Limb (tissue), 2 donors: ENCODE data around the gene SHANK1.

Experiments used
- DNase-seq, 2 donors: peaks; one replicate each; pipeline ENCODE4 v3.0.0-alpha.2; 2016; ENCODE audit errors: extremely low spot score in 2 of 2

Gene SHANK1

DNA sequence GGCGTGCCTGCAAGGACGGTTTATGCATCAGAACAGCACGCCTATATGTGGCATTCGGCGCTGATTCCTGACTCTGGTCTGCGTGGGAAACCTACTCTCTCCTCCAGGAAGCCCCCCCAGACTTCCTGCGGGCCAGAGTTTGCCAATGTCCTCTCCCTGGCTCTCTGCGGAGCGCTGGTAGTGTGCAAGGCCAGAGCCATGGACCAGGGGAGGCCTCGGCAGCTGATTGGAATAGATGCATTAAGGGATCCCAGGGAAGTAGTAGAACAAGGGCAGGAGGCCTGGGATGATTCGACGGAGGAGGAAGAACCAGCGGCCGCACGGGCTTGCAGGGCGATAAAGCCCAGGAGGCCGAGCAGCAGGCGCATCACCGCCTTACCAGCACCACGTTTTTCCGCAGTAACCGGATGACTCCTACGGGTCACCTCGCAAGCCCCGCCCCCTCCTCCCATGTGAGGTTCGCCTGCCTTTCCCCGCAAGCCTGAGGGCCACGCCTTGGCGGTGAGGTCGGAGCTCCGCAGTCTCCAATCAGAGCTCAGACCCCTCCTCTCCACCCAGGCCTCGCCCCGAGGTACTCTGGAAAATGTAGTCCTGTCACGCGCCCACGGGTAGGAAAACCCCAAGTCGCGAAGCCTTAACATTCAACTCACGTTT lies 8.6 kb upstream of the SHANK1 start:
- DNase-seq = peak in 1 of 2 donors; percentile 89

DNA sequence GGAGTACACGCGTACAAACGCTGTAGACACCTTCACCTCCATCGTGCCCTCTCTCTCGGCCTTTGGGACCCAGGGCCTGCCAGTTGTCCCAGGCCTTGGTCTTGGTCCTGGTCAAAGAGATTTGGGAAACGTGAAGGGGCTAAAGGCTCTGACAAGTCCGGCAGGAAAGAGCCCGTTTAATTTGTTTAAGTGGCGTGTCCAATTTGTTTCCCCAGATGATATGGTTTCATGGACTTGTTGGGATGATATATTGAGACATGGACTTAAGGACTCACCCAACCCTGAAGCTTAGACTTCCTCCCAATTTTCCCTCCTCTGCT lies 6.3 kb upstream of the SHANK1 start:
- DNase-seq = no peak

DNA sequence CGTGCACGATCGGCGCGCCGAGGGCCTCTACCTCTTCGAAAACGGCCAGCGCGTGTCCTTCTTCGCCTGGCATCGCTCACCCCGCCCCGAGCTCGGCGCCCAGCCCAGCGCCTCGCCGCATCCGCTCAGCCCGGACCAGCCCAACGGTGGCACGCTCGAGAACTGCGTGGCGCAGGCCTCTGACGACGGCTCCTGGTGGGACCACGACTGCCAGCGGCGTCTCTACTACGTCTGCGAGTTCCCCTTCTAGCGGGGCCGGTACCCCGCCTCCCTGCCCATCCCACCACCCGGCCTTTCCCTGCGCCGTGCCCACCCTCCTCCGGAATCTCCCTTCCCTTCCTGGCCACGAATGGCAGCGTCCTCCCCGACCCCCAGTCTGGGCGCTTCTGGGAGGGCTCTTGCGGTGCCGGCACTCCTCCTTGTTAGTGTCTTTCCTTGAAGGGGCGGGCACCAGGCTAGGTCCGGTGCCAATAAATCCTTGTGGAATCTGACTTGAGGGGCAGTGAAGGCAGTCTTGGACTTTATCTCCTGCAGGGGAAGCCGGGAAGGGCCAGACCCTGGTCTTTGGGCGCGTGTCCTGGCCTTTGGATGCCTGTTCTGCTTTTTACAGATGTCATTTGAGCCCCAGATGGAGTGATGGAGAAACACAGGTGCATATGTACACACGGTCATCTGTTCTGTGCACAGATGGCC lies 5.8 kb upstream of the SHANK1 start:
- no peak for DNase-seq

DNA sequence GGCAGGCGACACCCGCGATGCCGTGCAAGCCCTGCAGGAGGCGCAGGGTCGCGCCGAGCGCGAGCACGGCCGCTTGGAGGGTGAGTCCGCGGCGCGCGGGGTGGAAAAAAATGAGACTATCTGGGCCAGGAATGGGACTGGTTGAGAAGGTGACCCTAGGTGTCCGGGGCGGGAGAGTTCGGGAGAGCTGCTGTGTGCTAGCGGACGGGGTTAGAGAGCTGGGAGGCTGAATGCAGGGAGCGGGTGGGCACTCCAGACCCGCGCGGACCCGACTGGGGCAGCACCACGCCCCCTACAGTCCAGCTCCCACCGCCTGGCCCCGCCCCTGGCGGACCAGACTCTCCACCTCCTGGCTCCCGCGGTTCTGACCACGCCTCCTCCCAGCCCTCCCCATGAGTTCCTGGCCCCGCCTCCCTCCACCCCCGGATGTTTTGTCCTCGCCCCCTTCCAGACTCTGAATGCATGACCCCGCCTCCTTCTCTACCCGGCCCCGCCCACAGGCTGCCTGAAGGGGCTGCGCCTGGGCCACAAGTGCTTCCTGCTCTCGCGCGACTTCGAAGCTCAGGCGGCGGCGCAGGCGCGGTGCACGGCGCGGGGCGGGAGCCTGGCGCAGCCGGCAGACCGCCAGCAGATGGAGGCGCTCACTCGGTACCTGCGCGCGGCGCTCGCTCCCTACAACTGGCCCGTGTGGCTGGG lies 5.1 kb upstream of the SHANK1 start:
- peak; percentile 100 for DNase-seq

DNA sequence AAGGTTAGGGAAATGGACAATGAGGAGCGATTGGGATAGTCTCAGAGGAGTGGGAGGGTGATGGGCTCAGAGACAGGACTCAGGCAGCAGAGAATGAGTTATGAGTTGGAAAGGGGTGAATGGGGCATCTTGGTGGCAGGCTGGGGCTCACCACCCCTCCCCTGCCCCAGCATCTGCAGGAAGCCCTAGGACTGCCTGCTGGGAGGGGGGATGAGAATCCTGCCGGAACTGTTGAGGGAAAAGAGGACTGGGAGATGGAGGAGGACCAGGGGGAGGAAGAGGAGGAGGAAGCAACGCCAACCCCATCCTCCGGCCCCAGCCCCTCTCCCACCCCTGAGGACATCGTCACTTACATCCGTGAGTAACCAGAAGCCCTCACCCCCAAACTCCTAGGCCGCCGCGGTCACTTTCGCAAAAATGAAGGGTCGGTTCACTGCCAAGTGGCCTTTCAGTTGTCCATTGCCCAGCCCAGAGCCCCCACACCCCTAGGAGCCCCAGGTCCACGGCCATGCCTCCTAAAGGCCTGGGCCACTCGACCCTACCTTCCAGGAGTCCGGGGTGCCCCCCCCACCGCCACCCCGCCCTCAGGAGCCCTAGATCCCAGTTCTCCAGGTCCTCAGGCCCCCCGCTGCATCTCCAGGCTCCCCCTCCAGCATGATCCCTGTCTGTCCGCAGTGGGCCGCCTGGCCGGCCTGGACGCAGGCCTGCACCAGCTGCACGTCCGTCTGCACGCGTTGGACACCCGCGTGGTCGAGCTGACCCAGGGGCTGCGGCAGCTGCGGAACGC lies 4.3 kb upstream of the SHANK1 start:
- DNase-seq = no peak

GRCh38 chr19:50723069-50723468 lies 3.5 kb upstream of the SHANK1 start, which contains the start of gene CLEC11A:
Gene CLEC11A, plus strand, starts transcription at chr19:50723364. Its CDS starts 162 bp downstream, at chr19:50723526.
- DNase-seq = peak in 1 of 2 donors; percentile 47

DNA sequence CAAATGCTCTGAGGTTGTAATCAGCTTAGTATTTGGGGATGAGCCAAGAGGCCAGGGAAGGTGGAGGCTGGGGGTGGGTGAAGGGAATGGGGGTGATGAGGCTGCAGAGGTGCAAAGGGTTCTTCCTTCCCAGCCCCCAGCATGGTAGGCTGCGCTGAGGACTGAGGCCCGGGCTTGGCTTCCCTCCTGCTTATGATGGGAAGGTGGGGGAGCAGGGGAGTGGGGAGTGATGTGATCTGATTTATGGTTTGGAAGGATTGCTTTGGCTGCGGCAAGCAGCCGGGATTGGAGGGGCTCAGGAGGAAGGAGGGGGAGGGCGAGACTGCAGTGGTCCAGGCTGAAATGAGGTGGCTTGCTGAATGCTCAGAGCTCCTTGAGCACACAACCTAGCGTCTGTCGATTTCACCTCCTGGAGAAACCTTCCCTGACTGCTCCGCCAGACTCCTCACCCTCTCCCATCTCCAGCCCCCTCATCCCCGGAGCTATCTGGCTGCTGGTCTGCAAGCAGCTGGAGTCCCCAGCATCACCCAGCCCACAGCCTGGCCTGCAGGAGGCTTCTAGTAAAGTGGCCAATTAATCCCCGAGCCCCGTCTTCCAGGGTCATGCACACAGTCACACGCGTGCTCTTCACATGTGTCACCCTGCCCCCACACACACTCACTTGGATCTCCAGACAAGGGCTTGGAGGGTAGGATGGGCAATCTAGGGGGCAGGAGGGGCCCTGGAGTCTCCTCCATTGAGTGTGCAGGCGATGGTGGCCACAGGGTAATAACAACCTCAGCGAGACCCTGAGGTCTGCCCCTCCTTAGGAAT lies 2.8 kb upstream of the SHANK1 start:
- DNase-seq = peak in 1 of 2 donors; percentile 66

- peak in 1 of 2 donors; percentile 35 for DNase-seq
Observed at GRCh38 chr19:50721441-50722137, 2.0 kb upstream of the SHANK1 start.

GRCh38 chr19:50720921-50721381 lies 1.3 kb upstream of the SHANK1 start:
- DNase-seq = peak in 1 of 2 donors; percentile 52

- DNase-seq = peak in 1 of 2 donors; percentile 36
Observed at GRCh38 chr19:50720181-50720920, 749 bp upstream of the SHANK1 start.

GRCh38 chr19:50719119-50719435 lies 525 bp downstream of the SHANK1 start:
- DNase-seq = no peak

DNA sequence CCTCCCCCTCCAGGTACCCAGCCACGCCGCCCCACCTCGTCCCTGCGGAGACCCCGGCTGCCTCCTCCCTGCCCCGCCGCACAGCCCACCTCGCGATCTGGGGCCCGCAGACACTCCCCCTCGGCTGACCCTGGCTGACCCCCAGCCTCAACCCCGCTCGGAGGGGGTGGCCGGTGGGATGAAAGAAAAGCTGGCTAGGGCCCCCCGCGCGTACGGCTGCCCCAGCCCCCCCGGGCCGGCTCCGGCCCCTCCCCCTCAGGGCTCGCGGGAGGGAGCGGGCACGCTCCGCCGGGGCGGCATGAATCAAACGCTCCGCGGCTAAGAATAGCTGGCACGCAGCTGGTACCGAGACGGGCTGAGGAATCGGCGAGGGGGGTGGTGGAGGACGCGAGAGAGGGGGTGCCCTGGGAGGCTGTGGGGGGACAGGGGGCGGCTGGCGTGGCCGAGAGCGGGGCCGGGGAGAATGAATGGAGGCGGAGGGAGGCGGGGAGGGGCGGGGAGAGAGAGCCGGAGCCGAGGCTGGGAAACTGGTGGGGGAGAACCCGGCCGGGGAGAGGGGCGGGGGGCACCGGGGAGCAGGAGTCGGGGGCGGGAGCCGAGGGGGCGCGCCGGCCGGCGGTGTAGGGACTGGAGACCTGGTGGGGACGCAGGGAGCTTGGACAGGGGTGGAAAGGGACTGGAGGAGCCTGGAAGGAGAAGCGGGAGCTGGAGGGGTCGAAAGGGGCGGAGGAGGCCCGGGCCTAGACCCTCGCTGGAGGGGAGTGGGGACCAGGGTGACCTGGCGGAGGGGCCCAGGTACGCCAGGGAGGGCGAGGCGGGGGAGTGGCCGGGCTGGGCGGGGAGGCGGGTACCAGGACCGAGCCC lies 1.1 kb downstream of the SHANK1 start:
- DNase-seq = peak in 1 of 2 donors; percentile 73

DNA sequence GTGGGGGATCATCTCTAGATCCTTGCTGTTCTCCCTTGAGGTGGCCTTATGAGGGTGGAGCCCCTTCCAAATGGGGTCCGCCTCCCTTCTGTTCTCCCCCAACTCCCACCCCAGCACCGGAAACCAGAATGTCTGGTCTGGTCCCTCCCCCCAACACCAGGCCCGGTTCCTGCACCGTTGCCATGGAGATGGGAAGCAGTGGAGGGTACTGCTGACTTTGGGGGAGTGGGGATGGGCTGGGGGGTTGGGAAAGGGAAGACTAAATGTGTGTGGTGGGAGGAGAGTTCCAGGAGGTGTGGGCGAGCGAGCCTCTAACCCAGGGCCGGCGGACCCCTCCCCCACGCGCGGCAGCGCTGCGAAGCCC lies 1.7 kb downstream of the SHANK1 start:
- DNase-seq = no peak

DNA sequence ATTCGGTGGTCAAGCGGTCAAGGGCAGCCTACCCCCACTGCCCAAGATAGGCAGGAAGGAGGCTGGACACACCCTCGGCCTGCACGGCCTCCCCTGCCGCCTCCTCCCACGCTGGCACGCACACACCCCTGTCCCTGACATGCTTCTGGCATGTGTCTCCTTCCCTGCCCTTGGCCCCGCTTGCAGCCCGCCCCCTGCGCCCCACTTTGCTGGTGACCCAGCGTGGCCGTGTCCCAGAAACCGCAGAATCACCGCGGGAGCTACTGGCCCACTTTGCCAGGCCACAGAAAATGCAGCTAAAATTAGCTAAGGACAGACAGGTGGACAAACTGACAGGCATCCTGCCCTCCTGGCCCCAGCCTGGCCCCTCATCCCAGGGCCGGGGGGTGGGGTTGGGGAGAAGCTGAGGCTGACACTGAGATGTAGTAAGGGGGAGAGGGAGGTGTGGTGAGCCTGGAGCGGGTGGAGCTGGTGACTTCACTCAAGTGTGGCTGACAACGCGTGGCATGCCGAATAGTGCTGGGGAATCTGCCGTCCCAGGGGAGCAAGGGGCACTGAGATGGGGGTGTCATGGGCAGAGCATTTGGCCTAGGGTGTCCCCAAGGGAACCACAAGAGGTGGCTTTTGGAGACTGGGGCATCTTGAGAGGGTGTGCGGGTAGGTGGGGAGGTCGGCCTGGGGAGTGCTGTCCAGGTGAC lies 2.4 kb downstream of the SHANK1 start:
- no peak for DNase-seq

DNA sequence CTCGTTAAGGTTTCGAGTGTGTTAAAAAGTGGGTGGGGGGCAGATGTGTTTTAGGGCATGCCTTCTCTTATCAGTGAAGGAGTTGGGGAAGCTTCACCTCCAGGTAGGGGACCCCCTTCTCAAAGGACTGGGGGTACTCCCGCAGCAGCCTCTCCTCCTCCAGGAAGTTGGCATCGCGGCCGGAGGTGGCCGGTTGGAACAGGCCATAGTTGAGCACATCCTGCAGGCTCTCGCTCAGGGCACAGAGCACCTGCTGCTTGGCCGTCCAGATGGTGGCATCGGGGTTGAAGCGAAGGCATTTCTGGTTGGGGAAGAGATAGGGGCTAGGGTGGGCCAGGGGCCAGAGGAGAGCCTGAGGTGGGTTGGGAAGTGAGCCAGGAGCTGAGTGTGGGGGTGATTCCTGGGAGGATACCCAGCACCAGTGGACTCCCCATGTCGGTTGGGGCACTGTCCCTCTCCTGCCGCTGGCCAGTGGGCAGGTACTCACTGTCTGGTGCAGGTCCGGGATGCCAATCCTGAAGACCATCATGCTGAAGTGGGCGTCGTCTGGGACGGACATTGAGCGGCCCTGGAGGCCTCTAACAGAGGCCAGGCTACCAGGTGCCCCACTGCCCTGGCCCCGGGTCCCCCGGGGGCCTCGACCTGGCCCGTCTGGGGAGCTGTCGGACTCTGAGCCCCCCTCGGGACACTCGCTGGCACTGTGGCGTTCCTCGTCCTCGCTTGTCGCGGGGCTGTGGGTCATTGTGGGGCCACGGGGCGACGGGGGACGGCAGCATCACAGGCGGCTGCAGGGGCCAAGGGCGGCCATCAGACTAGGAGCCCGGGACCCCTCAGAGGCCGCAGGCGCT lies 3.2 kb downstream of the SHANK1 start:
- peak in 1 of 2 donors; percentile 27 for DNase-seq

- DNase-seq = no peak
Observed at GRCh38 chr19:50713556-50714236, 5.9 kb downstream of the SHANK1 start.

GRCh38 chr19:50712833-50713232 lies 6.8 kb downstream of the SHANK1 start:
- DNase-seq = no peak
